IPS-NIHi7 (cell line): Measurements from ENCODE around the gene VSTM4.

Experiments used
- DNase-seq: peaks from one replicate; pipeline ENCODE4 v3.0.0; 2012; ENCODE audit warnings: mixed read lengths; ENCODE audit errors: extremely low spot score

The VSTM4 gene

GRCh38 chr10:49116509-49117375, 1.4 kb upstream of the VSTM4 start:
- no peak for DNase-seq

- DNase-seq = peak; percentile 33
These were observed 630 bp upstream of the VSTM4 start for GRCh38 chr10:49115796-49116508.

GRCh38 chr10:49114718-49115014, 656 bp downstream of the VSTM4 start:
- DNase-seq = no peak

- no peak for DNase-seq
These were observed 1.6 kb downstream of the VSTM4 start for GRCh38 chr10:49113741-49114141.

GRCh38 chr10:49112851-49113250, 2.5 kb downstream of the VSTM4 start:
- no peak for DNase-seq

GRCh38 chr10:49112098-49112497, 3.2 kb downstream of the VSTM4 start:
- no peak for DNase-seq

- no peak for DNase-seq
These were observed 4.0 kb downstream of the VSTM4 start for GRCh38 chr10:49111320-49111698.

- DNase-seq = no peak
These were observed 4.5 kb downstream of the VSTM4 start for GRCh38 chr10:49110684-49111319.

GRCh38 chr10:49109669-49110340, 5.5 kb downstream of the VSTM4 start:
- DNase-seq = no peak

- no peak for DNase-seq
These were observed 6.7 kb downstream of the VSTM4 start for GRCh38 chr10:49108656-49109055.

GRCh38 chr10:49107887-49108267, 7.4 kb downstream of the VSTM4 start:
- DNase-seq = no peak

- DNase-seq = no peak
These were observed 8.0 kb downstream of the VSTM4 start for GRCh38 chr10:49107111-49107886.

GRCh38 chr10:49106451-49106850, 8.9 kb downstream of the VSTM4 start:
- DNase-seq = no peak

GRCh38 chr10:49105076-49105475, 10.2 kb downstream of the VSTM4 start:
- no peak for DNase-seq

- DNase-seq = no peak
These were observed 11.0 kb downstream of the VSTM4 start for GRCh38 chr10:49104323-49104722.

GRCh38 chr10:49103761-49104160, 11.6 kb downstream of the VSTM4 start:
- DNase-seq = no peak

- no peak for DNase-seq
These were observed 16.3 kb downstream of the VSTM4 start for GRCh38 chr10:49099046-49099445.

- DNase-seq = no peak
These were observed 18.4 kb downstream of the VSTM4 start for GRCh38 chr10:49096890-49097445.

- no peak for DNase-seq
These were observed 20.7 kb downstream of the VSTM4 start for GRCh38 chr10:49094646-49095045.

- DNase-seq = no peak
These were observed 21.4 kb downstream of the VSTM4 start for GRCh38 chr10:49093922-49094321.

GRCh38 chr10:49092477-49092876, 22.8 kb downstream of the VSTM4 start:
- no peak for DNase-seq
